HG03159 (cell line): ENCODE results near the gene VWF.
"Not testable (repeated sequence)": the region's sequence is repeated elsewhere in the genome, so short reads cannot be mapped to it uniquely, and the experiment has no call there.

ENCODE experiments used
- ATAC-seq: cut with Tn5 transposase; IDR thresholded peaks from one replicate; pipeline ENCODE4 v1.9.1; 2021; ENCODE audit warnings: mild to moderate bottlenecking, moderate library complexity; ENCODE audit not compliant: unreplicated experiment

Gene VWF

GRCh38 chr12:6010631-6011350 is 113.7 kb downstream of the VWF start:
- not testable (repeated sequence) for ATAC-seq

- ATAC-seq, result no peak
These were observed 127.2 kb downstream of the VWF start for GRCh38 chr12:5997260-5997659.

DNA sequence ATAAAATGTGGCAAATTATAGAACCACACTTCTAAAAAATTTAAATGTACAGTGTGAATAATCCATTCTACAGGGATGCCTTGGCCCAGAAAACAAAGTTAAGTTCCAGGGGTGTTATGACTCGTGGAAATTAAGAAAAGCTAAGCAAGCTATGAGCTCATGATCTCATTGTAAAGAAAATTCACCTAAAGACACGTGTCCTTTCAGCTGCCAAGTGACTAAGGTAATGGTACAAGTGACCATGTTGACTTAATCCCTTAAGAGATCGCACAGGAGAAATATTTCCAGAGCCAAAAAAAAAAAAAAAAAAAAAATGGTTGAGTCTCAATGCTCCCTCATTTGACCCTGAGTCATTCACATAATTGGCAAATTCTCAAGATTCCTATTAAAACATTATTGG is 128.0 kb downstream of the VWF start:
- ATAC-seq, result no peak

- no peak for ATAC-seq
These were observed 134.8 kb downstream of the VWF start for GRCh38 chr12:5989621-5990020.

- ATAC-seq, result no peak
These were observed 135.8 kb downstream of the VWF start for GRCh38 chr12:5988659-5989116.

DNA sequence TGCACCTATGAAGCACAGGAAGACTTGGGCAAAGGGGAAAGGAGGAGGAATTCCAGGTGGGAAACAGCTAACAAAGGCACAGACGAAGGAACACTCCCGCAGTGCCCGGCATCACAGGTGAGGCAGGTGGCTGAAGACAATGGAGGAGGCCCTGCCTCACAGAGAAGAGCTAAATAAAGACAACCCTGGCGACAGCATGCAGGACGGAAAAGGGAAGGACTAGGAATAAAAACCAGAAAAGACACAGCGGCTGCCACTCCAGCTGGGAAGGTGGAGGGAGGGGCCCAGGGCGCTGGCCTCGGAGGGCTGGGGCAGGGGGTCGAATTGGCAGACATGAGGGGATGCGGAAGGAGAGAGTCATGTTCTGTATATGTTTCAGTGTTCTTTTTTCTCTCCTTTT is 136.4 kb downstream of the VWF start:
- no peak for ATAC-seq

GRCh38 chr12:5987573-5987972 is 136.9 kb downstream of the VWF start:
- ATAC-seq, result no peak

- ATAC-seq, result no peak
These were observed 139.0 kb downstream of the VWF start for GRCh38 chr12:5985471-5985870.

- no peak for ATAC-seq
These were observed 139.6 kb downstream of the VWF start for GRCh38 chr12:5984873-5985272.

- ATAC-seq, result no peak
These were observed 142.4 kb downstream of the VWF start for GRCh38 chr12:5982106-5982505.

- ATAC-seq, result no peak
These were observed 146.9 kb downstream of the VWF start for GRCh38 chr12:5977556-5977955.

GRCh38 chr12:5976711-5977110 is 147.8 kb downstream of the VWF start:
- ATAC-seq, result no peak

DNA sequence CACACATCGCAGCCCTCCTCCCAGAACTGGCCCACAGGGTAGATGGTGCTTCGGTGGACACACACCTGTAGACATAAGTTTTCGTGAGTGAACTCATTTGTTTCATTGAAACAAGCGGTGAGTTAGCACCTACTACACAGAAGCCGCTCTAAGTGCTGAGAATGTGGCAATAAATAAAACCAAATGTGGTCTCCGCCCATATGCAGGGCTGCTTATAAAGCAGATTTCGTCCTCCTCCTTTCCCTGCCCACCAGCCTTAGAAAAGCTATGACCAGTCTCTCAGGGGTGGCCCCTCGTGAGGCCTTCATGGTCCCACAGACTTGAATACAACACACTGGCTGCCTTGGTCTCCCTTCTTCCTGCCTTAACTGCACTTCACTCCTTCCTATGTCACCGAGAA is 148.3 kb downstream of the VWF start:
- ATAC-seq, result no peak

GRCh38 chr12:5973461-5974115 is 150.9 kb downstream of the VWF start:
- ATAC-seq, result no peak

GRCh38 chr12:5972387-5972786 is 152.1 kb downstream of the VWF start:
- ATAC-seq, result no peak

GRCh38 chr12:5971194-5971850 is 153.1 kb downstream of the VWF start:
- ATAC-seq, result no peak

- no peak for ATAC-seq
These were observed 154.3 kb downstream of the VWF start for GRCh38 chr12:5969974-5970690.

DNA sequence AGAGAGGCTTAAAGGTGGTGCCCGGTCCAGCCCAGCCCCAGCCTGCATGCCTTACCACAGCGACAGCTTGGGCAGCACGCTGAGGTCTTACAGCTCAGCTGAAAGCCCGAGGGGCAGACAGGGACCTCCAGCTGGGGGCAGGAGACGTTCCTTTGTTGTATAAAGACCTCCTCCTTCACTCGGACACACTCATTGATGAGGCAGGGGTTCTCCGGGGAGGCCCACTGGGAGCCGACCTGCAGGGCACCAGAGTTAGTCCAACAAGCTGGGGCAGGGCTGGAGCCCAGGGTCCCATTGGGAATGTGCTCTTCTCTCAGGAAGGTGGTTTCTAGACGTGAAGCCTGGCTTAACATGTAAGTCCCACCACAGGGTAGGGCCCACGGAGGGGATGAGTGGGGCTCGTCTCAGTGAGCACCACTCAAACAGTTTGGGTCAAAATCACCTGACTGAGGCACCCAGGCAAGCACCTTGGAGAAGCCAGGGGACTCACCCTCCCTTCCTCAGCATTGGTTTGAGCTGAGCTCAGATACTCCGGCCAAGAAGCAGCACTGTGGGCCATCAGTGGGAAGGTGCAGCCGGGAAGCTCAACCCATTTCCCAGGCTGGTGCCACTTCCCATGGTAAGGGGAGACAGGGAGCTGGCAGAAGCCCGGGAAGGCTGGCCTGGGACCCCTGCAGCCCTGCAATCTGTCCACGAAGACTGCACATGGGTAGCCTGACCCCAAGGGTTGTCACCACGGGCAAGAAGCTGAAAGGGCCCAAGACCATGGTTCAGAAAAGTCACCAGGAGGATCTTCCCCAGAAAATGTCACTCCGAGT is 155.1 kb downstream of the VWF start:
- ATAC-seq, result no peak

GRCh38 chr12:5967645-5968415 is 156.6 kb downstream of the VWF start:
- no peak for ATAC-seq
